Common myeloid progenitor, CD34-positive (primary cell): ENCODE data around the gene SLC35E3.

Experiments
- CTCF ChIA-PET: fragments of 350-600 bp; sonication (Branson Sonifier 250); formaldehyde crosslinking; loops from one replicate; lab custom pipeline; 2021; ENCODE audit warnings: antibody characterized with exemption; lab: Charles Lee
- POLR2A ChIA-PET: fragments of 350-600 bp; sonication (Branson Sonifier 250); formaldehyde crosslinking; loops from one replicate; lab custom pipeline; 2021; ENCODE audit warnings: antibody characterized with exemption; lab: Charles Lee
- DNase-seq, 3 donors: peaks; one replicate each; pipeline versions ENCODE4 v3.0.0 to v3.0.0-alpha.2; 2013
- H3K27ac ChIP-seq, 2 experiments: 1 replicate in 1 of 2; 2 replicates in 1 of 2; pipeline ENCODE4 v1.7.0; 2013; ENCODE audit warnings: inconsistent platforms in 2 of 2, low read length in 2 of 2, mild to moderate bottlenecking in 2 of 2, low read depth in 1 of 2, moderate library complexity in 1 of 2; ENCODE audit not compliant: severe bottlenecking in 2 of 2, insufficient read depth in 1 of 2, poor library complexity in 1 of 2
- H3K27me3 ChIP-seq, 5 experiments: replicated peaks in 2 of 5; 1 replicate in 3 of 5; 2 replicates in 2 of 5; pipeline versions ENCODE4 v1.6.1 to v1.7.0; 2013; ENCODE audit warnings: low read length in 4 of 5, mild to moderate bottlenecking in 2 of 5, moderate library complexity in 2 of 5, inconsistent platforms in 1 of 5; ENCODE audit not compliant: insufficient read depth in 5 of 5, control insufficient read depth in 4 of 5
- H3K36me3 ChIP-seq, 4 experiments: 1 replicate in 2 of 4; 2 replicates in 2 of 4; pipeline versions ENCODE4 v1.6.1 to v1.7.0; 2013; ENCODE audit warnings: low read length in 3 of 4, control low read depth in 1 of 4, mild to moderate bottlenecking in 1 of 4; ENCODE audit not compliant: control insufficient read depth in 4 of 4, insufficient read depth in 4 of 4
- H3K4me1 ChIP-seq, 4 experiments: 1 replicate in 3 of 4; 2 replicates in 1 of 4; pipeline versions ENCODE4 v1.6.1 to v1.7.1; 2013; ENCODE audit warnings: low read length in 3 of 4, mild to moderate bottlenecking in 3 of 4, control low read depth in 1 of 4, inconsistent platforms in 1 of 4, moderate library complexity in 1 of 4; ENCODE audit not compliant: control insufficient read depth in 4 of 4, insufficient read depth in 4 of 4; ENCODE audit errors: control extremely low read depth in 1 of 4
- H3K4me3 ChIP-seq, 7 experiments: 1 replicate in 4 of 7; 2 replicates in 3 of 7; pipeline versions ENCODE4 v1.5.1 to v1.7.0; 2013; ENCODE audit warnings: mild to moderate bottlenecking in 7 of 7, low read length in 6 of 7, moderate library complexity in 6 of 7, inconsistent platforms in 2 of 7, low read depth in 2 of 7, control low read depth in 1 of 7; ENCODE audit not compliant: insufficient read depth in 4 of 7, control insufficient read depth in 1 of 7; ENCODE audit errors: extremely low read depth in 1 of 7
- H3K9me3 ChIP-seq, 5 experiments: 1 replicate in 4 of 5; 2 replicates in 1 of 5; pipeline versions ENCODE4 v1.6.1 to v1.7.1; 2013; ENCODE audit warnings: low read length in 4 of 5, mild to moderate bottlenecking in 2 of 5, inconsistent platforms in 1 of 5, low read depth in 1 of 5, moderate library complexity in 1 of 5; ENCODE audit not compliant: control insufficient read depth in 4 of 5, insufficient read depth in 2 of 5; ENCODE audit errors: control extremely low read depth in 1 of 5
- WGBS: methylation state at CpG from one replicate; pipeline ENCODE4 v1.1.5; 2013; ENCODE audit not compliant: insufficient coverage; 5-methylcytosine and 5-hydroxymethylcytosine counted together

SLC35E3 gene

DNA sequence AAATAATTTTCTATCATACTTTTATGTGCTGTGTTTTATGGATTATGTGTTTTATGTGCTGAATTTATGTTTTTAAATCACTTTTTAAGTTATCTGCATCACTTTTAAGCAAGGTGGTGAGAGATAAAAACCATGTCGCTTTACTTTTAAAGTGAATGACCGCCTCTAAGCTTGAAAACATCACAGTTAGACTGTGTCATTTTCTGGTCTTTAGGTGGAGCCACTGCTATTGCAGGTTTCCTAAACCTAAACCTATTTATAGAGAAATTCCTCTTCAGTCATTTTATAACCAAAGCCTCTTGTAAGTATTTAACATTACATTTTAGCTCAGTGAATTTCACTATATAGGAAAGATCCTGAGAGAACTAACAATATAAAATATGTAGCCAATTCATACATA lies 41.0 kb downstream of the SLC35E3 start:
- Histone ChIP-seq H3K27ac (peak overlapping the region in 1 of 2 experiments; percentile 37), H3K36me3 (peaks cover 0 to 3% (median 0%) of the 10 kb centered on the region in 4 experiments), H3K9me3 (no peaks in the 10 kb centered on the region), H3K4me3 (peak overlapping the region in 1 of 7 experiments; percentile 41), H3K27me3 (no peaks in the 10 kb centered on the region), H3K4me1 (peaks cover 5 to 9% (median 7%) of the 10 kb centered on the region in 4 experiments)
- CTCF ChIA-PET = interaction anchor here (0.6 to 1.4 kb wide), 2 partner anchors 17 to 81 kb away, joined by 3 read pairs; no protein-coding TSS in a partner anchor
- WGBS = 100% methylated on average over 2 of the region's 2 CpGs
- POLR2A ChIA-PET = no interaction called here
- DNase-seq = peak in 2 of 3 donors; percentile 10 to 15

DNA sequence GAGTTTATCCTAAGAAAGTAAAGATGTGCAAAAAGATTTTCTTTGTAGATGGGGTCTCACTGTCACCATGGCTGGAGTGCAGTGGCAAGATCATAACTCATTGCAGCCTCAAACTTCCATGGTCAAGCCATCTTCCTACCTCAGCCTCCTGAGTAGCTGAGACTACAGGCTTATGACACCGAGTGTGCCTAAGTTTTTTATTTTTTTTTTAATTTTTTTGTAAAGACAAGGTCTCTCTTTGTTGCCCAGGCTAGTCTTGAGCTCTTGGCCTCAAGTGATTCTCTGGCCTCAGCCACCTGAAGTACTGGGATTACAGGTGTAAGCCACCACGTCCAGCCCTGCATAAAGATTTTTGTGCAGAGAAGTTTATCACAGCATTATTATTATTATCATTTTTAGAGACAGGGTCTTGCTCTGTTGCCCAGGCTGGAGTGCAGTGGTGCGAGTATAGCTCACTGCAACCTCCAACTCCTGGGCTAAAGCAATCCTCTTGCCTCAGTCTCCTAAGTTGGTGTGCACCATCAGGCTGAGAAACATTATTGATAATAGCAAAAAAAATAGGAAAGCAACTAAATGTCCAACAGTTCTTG lies 42.7 kb downstream of the SLC35E3 start:
- 100% methylated on average over 2 of the region's 3 CpGs for WGBS
- CTCF ChIA-PET = interaction anchor here (0.7 kb wide), 1 partner anchor 24 kb away, joined by 3 read pairs; no protein-coding TSS in a partner anchor

GRCh38 chr12:68789144-68789878 lies 43.3 kb downstream of the SLC35E3 start:
- DNase-seq = no peak
- H3K9me3 ChIP-seq = no peaks in the 10 kb centered on the region
- ChIA-PET POLR2A (no interaction called here), CTCF (no interaction called here)
- 96% methylated on average over 9 of the region's 14 CpGs for WGBS
- H3K4me3 ChIP-seq = no peak overlapping the region
- H3K27me3 ChIP-seq = no peaks in the 10 kb centered on the region
- H3K27ac ChIP-seq = no peak overlapping the region
- H3K36me3 ChIP-seq = no peaks in the 10 kb centered on the region
- peaks cover 5 to 9% (median 7%) of the 10 kb centered on the region in 4 experiments for H3K4me1 ChIP-seq

More for the DNA sequence above, 42.7 kb downstream of the SLC35E3 start:
- no peak for DNase-seq
- no peaks in the 10 kb centered on the region for H3K27me3 ChIP-seq
- POLR2A ChIA-PET = no interaction called here
- H3K27ac ChIP-seq = no peak overlapping the region
- no peak overlapping the region for H3K4me3 ChIP-seq
- no peaks in the 10 kb centered on the region for H3K9me3 ChIP-seq
- H3K4me1 ChIP-seq = peaks cover 5 to 9% (median 7%) of the 10 kb centered on the region in 4 experiments
- peaks cover 0 to 3% (median 0%) of the 10 kb centered on the region in 4 experiments for H3K36me3 ChIP-seq

DNA sequence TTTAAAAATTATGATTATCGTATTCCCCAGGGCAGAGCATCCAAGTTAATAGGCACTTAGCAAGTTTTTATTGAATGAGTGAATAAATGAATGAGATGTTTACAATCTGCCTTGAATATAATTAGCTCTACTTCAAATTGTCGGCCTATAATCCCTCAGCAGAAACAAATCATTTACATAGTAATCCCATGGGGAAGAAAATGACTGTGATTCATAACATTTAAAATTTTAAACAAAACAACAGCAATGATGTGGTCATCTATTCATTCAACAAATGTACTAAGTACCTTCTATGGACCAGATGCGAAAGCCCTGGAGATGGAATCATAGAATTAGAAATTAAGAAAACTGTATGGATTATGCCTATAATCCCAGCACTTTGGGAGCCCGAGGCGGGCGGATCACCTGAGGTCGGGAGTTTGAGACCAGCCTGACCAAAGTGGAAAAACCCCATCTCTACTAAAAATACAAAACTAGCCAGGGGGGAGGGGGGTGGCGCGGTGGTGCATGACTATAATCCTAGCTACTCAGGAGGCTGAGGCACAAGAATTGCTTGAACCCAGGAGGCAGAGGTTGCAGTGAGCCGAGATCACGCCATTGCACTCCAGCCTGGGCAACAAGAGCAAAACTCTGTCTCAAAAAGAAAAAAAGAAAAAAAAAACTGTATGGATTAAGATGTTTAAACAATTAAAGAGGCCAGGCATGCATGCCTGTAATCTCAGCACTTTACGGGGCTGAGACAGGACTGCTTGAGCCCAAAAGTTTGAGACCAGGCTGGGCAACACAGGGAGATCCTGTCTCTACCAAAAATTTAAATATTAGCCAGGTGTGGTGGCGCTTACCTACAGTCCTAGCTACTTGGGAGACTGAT lies 44.3 kb downstream of the SLC35E3 start:
- Histone ChIP-seq H3K4me3 (no peak overlapping the region), H3K9me3 (no peaks in the 10 kb centered on the region), H3K36me3 (no peaks in the 10 kb centered on the region), H3K27me3 (no peaks in the 10 kb centered on the region), H3K27ac (no peak overlapping the region), H3K4me1 (peaks cover 5 to 9% (median 7%) of the 10 kb centered on the region in 4 experiments)
- ChIA-PET POLR2A (no interaction called here), CTCF (no interaction called here)
- DNase-seq = no peak
- WGBS = 97% methylated on average over 8 of the region's 13 CpGs

GRCh38 chr12:68790952-68791234 lies 44.9 kb downstream of the SLC35E3 start:
- ChIA-PET POLR2A (no interaction called here), CTCF (no interaction called here)
- WGBS = 63% methylated on average over 3 of the region's 3 CpGs
- H3K36me3 ChIP-seq = no peaks in the 10 kb centered on the region
- no peaks in the 10 kb centered on the region for H3K27me3 ChIP-seq
- peaks cover 5 to 9% (median 7%) of the 10 kb centered on the region in 4 experiments for H3K4me1 ChIP-seq
- H3K27ac ChIP-seq = no peak overlapping the region
- no peak overlapping the region for H3K4me3 ChIP-seq
- no peaks in the 10 kb centered on the region for H3K9me3 ChIP-seq
- no peak for DNase-seq

GRCh38 chr12:68791897-68792481 lies 46.0 kb downstream of the SLC35E3 start:
- WGBS = 89% methylated on average over 1 of the region's 2 CpGs
- no peak overlapping the region for H3K27ac ChIP-seq
- ChIA-PET CTCF (interaction anchor here (0.5 kb wide), 1 partner anchor 28 kb away, joined by 4 read pairs; no protein-coding TSS in a partner anchor), POLR2A (no interaction called here)
- H3K9me3 ChIP-seq = no peaks in the 10 kb centered on the region
- H3K4me3 ChIP-seq = no peak overlapping the region
- H3K27me3 ChIP-seq = no peaks in the 10 kb centered on the region
- no peak for DNase-seq
- H3K4me1 ChIP-seq = peaks cover 5 to 9% (median 6%) of the 10 kb centered on the region in 4 experiments
- H3K36me3 ChIP-seq = no peaks in the 10 kb centered on the region
